GM18499 (cell line): ENCODE results near the gene ME3.

Experiments used
- ATAC-seq: cut with Tn5 transposase; IDR thresholded peaks from one replicate; pipeline ENCODE4 v1.9.1; 2021; ENCODE audit warnings: moderate number of reproducible peaks; ENCODE audit not compliant: insufficient read depth, unreplicated experiment

Gene ME3

GRCh38 chr11:86672007-86672621 is at the start of gene ME3:
Gene ME3, minus strand, starts transcription at chr11:86672616.
- ATAC-seq = no peak

- no peak for ATAC-seq
Measured at GRCh38 chr11:86722006-86722405, 49.6 kb upstream of the ME3 start.

GRCh38 chr11:86720546-86720945 is 48.1 kb upstream of the ME3 start:
- ATAC-seq = no peak

- ATAC-seq = no peak
Measured at GRCh38 chr11:86719781-86720463, 47.5 kb upstream of the ME3 start.

GRCh38 chr11:86718999-86719398 is 46.6 kb upstream of the ME3 start:
- no peak for ATAC-seq

GRCh38 chr11:86718521-86718920 is 46.1 kb upstream of the ME3 start:
- no peak for ATAC-seq

- no peak for ATAC-seq
Measured at GRCh38 chr11:86717817-86718501, 45.5 kb upstream of the ME3 start.

GRCh38 chr11:86715611-86716010 is 43.2 kb upstream of the ME3 start:
- no peak for ATAC-seq

- no peak for ATAC-seq
Measured at GRCh38 chr11:86713552-86713951, 41.1 kb upstream of the ME3 start.

- ATAC-seq = no peak
Measured at GRCh38 chr11:86710936-86711335, 38.5 kb upstream of the ME3 start.

- ATAC-seq = no peak
Measured at GRCh38 chr11:86708669-86709068, 36.3 kb upstream of the ME3 start.

GRCh38 chr11:86706338-86707131 is 34.1 kb upstream of the ME3 start:
- ATAC-seq = no peak

GRCh38 chr11:86704710-86705109 is 32.3 kb upstream of the ME3 start:
- no peak for ATAC-seq

- ATAC-seq = no peak
Measured at GRCh38 chr11:86703987-86704386, 31.6 kb upstream of the ME3 start.

- no peak for ATAC-seq
Measured at GRCh38 chr11:86702220-86702983, 30.0 kb upstream of the ME3 start.

GRCh38 chr11:86699040-86699791 is 26.8 kb upstream of the ME3 start:
- no peak for ATAC-seq

- no peak for ATAC-seq
Measured at GRCh38 chr11:86698639-86699038, 26.2 kb upstream of the ME3 start.

GRCh38 chr11:86696451-86696850 is 24.0 kb upstream of the ME3 start:
- ATAC-seq = no peak

- ATAC-seq = no peak
Measured at GRCh38 chr11:86696004-86696403, 23.6 kb upstream of the ME3 start.
